Occipital lobe (tissue), 2 donors: ENCODE data around the gene CPZ. TPM values are rescaled to one million over a fixed set of nuclear protein-coding genes. Genes with fewer than 3 reads are reported as not detected.
"Not testable (repeated sequence)": the region's sequence is repeated elsewhere in the genome, so short reads cannot be mapped to it uniquely, and the experiment has no call there.

ENCODE experiments used
- DNase-seq: peaks from one replicate; lab custom pipeline; 2025; lab: John Stamatoyannopoulos, UW
- total RNA-seq: library from RNA; depleted of rRNA; stranded (reverse); fragments of >200 nt; gene quantifications from one replicate; pipeline ENCODE4 v1.2.3, GENCODE V29; 2014

CPZ gene
- total RNA-seq, 1 donor from 2014 or later = 3.9 TPM

DNA sequence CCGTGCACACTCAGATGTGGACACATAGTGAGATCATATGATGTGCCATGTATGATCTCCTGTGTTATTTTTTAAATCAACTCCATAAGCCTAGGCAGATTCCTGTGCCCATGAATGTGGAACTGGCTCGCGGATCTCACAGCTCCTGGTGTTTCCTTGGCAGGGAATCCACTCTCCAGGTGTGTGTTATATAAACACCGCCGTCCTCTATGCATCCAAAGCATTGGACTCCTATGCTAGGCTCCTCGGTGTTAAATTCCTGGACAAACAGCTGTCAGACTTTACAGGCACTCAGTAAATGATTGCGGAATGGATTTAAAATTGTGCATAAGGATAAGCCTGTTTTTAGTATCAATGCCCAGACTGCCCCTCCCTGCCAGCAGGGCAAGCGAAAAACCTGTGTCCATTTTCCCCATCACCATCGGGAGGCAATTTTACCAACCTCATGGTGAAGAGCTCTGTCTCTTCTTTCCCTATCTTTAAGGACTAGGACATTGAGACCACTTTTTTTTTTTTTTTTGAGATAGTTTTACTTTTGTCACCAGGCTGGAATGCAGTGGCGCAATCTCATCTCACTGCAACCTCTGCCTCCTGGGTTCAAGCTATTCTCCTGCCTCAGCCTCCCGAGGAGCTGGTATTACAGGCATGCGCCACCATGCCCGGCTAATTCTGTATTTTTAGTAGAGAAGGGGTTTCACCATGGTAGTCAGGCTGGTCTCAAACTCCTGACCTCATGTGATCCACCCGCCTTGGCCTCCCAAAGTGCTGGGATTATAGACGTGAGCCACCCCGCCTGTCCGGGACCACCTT is 36.0 kb upstream of the CPZ start:
- no peak for DNase-seq

DNA sequence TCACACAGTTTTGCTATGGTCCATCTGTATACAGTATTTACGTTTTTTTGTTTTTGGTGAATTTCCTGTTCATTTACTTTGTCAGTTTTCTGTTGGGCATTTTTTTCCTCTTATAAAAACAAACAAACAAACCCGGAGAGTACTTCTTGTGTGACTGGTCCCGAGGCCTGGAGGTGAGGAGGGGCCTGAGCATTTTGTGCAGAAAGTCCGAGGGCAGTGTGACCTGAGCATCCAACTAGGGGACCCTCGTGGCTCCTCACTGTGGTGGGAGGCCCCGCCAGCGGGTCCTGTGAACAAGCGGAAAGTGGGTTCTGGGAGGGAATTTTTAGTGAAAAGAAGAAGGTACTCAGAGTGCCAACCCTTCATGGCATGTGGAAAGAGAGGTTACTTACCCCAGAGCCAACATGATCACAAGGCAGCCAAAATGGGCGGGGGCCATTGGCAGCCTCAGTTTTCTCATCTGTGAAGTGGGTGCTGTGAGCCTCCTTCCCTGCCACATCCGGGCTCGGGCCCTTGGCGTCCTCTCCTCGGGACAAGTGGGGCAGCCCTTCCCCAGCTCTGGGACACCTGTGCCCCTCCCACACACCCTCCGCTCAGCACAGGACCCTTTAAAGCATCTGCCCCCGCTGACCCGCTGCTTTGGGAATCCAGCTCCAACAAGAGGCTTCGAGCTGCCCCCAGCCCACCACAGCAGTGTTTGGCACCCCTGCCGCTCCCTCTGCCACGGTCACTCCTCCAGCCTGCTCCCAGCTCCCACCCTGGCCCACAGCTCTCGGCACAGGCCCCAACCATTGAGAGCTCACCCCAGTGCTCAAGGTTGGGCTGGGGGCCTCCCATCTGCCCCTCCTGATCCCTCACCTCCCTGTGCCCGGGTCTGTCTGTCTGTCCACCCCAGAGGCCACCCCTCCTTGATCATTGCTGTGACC is 35.2 kb upstream of the CPZ start:
- DNase-seq = no peak

DNA sequence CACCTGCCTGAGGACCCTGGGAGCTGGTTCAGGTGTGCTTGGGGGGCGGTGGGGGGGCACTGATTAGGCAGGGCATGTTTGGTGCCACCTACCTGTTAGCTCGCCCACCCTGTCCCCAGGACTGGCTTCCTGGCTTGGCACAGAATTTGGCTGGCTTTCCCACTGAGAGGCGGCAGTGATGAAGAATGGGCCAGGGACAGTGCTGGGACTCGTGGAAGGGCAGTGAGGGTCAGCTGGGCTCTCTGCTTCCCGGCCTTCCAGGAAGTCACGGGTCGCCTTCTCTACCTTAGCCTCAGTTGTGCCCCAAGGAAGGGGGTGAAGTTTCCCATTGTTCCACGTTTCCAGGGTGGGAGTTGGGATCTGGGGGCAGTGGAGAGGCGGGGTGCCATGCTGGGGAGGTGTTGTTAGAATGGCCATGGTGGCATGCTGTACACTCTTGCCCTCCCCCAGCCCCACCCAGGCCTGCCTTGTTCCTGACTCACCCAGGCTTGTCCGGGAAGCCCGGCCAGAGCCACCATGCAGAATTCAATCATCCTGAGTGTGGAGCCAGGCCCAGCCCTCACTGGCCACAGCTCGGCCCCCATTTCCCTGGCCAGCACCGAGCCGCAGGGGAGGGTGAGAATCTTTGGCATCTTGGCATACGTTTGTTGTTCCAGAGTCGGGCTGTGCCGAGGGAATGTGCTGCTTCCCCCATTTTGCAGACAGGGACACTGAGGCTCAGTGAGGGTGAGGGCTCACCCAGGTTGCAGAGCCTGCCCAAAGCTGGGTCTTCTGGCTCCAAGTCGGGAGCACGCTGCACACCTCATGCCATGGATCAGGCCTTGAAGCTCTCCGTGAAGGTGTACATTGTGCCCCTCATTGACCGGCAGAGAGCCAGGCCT is 34.2 kb upstream of the CPZ start:
- DNase-seq = no peak

DNA sequence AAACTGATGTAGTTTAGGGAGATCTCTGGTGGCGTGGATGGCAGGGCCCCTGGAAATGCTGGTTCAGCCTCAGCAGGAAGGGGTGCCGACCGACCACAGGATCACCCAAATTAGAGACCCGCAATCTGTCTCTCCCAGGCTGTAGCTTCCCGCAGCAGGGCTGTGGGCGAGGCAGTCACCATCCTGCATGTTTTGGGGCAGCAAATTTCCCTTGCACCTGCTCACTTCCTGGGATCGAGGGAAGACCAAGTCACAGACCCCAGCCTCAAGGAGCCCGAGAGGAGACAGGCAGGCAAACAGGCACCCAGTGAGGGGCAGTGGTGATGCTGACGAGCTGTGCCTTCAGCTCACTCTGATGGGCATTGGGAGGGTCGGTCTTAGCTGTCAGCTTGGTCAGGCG is 33.6 kb upstream of the CPZ start:
- DNase-seq = no peak

DNA sequence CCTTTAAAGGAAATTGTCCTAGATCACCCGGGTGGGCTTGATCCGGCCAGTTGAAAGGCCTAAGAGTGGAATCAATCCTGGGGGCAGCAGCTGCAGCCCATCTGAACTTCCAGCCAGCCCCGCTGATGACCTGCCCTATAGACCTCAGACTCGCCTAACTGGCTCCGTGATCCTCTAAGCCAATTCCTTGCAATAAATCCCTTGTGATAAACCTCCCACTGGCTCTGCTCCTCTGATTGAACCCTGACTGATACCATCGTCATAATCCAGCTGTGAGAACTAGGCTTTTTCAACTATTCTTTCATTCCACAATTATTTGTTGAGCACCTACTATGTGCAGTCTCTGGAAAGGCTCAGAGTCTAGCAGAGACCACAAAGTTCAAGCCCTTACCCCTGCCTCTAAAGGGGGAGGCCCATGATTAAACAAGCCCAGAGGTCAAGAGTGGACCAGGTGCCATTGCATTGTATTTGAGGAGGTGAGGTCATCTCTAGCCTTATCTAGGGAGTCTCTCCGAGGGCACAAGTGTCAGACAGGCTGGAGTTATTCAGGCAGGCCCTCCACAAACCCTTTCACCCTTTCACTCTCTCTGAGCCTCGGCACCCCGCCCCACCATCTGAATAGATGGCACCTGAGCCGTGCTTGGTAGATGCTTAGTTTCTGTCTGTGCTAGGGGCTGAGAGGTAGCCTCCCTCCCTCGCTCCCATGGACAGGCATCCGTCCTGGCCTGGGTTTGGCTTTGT is 32.9 kb upstream of the CPZ start:
- DNase-seq = no peak

DNA sequence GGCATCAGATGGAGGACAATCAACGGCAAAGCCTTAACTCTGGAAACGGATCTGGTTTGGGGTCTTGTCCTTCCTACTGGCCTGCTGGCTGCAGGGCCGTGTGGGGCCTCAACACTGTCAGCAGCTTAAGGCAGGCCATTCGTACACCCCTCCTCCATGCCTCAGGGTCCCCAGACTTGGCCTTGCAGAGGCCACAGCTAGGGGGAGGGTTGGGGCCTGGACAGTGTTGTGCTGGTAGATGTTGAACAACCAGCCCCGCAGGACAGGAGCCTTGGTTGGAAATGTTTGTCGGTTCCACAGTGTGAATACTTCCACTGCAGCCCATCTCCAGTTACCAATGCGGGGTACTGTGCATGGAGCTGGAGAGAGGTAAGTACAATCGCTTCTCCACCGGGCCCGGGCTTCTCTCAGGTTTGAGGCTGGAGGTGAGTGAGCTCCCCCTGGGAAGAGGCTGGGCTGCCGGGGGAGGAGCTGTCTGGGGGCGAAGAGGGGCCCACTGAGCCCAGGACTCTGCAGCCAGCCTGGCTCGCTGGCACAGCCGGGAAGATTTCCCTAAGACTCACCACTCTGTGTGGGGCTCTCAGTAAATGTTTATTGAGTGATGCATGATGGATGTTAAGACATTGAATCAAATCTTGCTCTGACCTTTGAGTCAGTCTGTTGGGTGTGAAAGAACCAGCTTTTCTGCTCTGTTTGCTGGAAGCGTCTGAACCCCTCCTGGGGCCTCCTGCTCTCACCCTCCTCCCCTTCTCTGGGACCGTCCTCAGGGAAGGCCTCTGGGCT is 32.1 kb upstream of the CPZ start:
- no peak for DNase-seq

DNA sequence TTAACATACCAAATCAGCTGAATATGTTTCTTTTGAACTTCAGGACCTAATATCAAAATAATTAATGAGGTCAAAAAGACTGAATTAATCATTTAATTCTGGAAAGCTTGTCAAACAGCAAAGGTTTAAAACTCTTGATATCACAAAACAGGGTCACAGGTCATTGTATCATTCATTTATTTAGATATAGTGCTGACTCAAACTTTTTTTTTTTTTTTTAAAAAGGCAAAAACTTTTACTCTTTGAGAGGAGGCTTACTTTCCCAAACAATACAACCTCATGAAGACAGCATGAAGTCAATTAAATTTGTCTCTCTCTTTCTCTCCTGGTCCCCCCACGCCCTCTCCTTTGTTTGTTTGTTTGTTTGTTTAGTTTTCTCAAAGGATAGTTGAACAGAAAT is 28.0 kb upstream of the CPZ start:
- no peak for DNase-seq

DNA sequence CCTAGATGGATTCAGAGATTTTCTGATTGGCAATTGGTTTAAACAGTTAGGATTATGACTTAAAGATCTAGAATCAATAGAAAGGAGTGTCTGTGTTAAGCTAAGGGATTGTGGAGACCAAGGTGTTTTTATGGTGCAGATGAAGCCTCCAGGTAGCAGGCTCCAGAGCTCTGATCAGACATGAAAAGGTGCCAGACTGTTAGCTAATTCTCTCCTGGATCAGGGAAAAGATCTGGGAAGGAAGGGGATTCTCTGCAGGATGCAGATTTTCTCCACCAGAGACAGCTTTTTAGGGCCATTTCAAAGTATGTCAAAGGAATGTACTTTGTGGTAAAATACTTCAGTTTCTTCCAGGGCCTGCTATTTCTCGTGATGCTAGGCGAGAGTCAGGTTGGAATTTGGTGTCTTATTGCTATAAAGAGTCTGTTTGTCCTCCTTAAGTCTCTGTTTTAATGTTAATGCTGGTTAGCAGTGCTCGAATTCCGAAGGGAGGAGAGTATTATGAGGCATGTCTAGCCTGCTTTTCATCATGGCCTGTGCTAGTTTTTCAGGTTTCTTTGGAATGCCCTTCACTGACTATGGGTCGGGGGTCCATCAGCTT is 24.4 kb upstream of the CPZ start:
- DNase-seq = no peak

DNA sequence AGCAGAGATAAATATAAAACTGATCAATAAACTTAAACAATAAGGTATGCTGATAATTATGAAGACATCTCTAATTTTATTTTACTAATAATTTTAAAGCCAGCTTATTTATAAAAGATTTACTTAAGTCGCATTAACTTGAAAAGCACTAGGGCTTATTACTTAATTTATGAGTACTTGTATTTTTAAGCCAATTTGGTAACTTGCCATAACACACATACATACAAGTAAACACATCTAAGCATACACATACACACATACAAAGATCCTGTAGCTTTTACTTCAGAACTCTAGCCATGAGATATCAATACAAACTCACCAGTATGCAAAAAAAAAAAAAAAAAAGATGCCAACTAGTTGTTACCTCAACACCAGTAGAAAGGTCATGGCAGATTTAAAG is 22.4 kb upstream of the CPZ start:
- DNase-seq = no peak

DNA sequence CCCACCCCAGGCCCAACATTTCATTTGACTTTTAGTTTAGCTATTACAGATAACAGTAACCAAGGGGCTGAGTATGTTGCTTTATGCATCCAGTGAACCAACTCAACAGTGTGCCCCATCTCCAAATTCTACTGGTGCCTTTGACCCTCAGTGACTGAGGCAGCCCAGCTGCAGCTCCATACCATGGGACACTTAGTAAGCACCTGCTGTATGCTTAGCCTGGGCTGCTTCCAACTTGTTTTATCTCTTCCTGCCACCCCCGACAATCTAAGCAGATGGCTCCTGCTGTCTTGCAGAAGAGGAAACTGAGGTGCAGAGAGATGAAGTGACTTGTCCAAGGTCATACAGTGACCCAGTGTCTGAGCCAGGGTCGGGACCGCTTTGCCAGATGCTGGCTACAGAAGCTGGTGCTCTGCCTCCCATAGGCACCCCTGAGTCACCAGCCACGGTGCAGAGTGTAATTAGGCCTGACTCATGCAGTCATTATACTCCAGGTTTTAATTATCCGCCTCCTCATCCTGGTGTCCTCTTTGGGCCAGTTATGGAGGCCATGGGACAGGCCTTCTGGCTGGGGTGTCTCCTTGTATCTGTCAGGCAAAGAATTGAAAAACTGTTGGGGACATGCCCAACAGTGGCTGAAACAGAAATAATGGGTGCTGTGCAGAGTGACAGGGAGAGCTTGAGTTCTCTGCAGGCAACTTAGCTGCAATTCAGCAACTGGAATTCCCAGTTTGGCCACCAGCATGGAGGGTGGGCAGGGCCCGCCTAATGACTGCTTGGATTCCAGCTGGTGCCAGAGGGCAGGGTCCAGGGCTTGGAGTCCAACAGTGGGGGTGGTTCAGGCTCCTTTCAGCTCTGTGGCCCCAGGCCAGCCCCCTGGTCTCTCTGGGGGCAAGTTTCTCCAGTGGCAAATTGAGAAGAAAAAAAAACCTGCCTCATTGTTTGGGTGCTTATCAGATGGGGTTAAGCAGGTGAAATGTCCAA is 20.6 kb upstream of the CPZ start:
- DNase-seq = no peak

DNA sequence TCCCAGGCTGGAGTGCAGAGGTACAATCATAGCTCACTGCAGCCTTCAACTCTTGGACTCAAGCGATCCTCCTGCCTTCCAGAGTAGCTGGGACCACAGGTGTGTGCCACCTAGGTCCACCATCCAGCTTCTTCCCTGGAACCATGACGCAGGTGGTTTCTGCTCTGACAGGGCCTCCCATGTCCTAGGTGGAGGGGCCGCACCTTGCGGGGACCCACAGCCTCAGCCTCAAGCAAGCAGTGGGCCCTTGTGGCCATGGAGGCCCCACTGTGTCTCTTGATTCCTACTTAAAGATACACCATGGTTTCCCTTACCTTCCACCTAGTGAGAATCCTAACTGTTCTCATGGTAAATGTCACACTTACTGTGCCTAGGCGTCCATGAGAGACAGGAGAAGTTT is 19.3 kb upstream of the CPZ start:
- no peak for DNase-seq

DNA sequence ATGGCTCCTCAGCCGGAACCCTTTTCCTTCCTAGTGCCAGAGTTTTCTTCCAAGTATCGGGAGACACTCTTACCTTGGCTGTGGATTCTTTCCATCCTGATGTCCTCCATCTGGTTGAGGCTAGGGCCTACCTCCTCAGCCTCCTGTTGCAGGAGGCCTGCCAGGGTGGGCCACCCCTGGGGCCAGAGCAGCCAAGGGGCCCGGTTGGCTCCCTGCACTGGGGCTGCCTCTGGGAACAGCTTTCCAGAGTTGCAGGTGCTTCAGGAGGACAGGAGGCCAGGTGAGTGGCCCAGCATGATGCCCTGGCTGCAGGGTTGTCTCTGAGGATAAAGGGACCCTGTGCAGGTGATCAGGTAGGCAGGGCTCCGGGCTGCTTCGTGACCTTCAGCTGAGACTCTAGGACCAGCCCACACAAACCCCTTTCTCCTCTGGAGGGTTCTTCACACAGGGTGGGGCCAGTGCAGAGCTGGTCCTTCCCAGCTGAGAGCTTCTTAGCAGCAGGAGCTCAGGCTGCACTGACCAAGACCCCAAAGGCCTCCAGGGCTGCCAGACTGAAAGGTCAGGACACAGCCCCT is 17.7 kb upstream of the CPZ start:
- DNase-seq = no peak

DNA sequence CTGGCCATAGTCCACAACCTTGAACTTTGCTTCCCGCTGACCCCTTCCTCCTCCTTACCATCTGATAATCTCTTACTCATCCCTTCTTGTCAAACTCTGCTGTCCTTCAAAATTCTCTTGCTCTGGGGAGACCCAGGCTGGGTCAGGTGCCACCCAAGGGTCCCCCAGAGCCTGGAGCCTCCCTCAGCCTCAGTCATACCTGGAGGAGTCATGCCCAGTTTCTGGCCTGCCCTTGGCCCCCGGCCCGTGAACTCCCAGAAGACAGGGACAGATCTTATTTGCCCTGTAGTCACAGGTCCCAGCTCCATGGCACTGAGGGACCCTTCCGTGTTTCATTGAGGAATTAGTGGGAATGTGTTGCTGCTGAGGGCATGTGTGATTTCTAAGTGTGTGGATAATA is 17.1 kb upstream of the CPZ start:
- DNase-seq = no peak

DNA sequence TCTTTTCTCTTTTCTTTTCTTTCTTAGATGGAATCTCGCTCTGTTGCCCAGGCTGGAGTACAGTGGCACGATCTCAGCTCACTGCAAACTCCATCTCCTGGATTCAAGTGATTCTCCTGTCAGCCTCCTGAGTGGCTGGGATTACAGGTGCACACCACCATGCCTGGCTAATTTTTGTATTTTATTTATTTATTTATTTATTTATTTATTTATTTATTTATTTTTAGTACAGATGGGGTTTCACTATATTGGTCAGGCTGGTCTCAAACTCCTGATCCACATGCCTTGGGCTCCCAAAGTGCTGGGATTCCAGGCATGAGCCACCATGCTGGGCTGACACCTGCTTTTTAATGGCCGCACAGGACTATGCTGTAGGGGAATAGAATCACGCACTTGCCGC is 16.0 kb upstream of the CPZ start:
- DNase-seq = not testable (repeated sequence)

DNA sequence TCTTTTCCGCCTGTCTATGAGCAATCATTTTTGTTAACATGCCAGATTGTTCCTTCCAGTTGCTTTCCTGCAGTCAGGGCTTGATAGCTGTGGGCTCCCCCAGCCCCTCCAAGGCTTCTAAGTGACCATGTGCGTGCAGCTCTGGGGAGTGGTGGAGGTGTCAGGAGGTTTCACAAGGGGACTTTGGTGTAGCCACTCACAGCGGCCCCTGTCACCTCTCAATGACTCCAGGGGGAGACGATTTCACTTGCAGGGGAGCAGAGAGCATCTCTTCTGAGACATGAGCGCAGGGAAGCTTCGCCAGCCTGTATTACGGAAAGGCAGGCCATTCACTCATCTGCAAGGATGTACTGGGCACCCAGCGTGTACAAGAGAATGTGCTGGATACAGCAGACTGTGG is 15.5 kb upstream of the CPZ start:
- DNase-seq = no peak

DNA sequence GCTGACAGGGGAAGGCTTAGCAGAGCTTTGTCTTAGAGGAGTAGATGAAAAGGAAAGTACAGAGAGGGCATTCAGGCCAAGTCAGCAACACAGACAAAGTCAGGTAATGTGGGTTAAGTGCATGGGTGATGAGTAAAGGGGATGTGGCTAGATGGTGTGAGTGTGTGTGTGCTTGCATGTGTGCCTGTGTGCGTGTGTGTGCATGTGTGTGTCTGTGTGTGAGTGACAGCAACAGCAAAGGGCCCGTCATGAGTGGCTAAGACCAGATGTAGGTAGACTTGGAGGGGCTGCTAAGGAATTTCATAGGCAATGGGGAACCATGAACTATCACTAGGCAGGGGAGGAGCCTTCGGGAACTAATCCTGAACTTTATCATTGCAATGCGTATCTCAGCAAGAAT is 14.6 kb upstream of the CPZ start:
- DNase-seq = no peak

DNA sequence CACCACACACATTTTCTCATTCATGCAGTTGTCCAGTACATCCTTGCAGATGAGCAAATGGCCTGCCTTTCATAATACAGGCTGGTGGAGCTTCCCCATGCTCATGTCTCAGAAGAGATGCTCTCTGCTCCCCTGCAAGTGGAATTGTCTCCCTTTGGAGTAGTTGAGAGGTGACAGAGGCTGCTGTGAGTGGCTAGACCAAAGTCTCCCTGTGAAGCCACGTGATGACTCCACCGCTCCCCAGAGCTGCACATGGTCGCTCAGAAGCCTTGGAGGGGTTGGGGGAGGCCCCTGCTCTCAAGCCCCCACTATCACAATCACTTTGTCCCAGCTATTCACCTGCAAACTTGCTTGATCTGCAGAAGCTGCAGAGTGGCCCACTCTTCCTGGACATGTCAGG is 13.8 kb upstream of the CPZ start:
- DNase-seq = no peak
